SU-DHL-6 (cell line): ENCODE measurements around the gene PTPRC.

ENCODE experiments used
- H2AFZ ChIP-seq: fragments of 200-600 bp; sonication (generic); 2 replicates; pipeline ENCODE4 v1.6.1; 2014; ENCODE audit warnings: low read depth, mild to moderate bottlenecking, moderate library complexity, mixed read lengths, antibody characterized with exemption, low read length; ENCODE audit not compliant: severe bottlenecking
- H3F3A ChIP-seq: fragments of 200-600 bp; shearing (Covaris generic); 2 replicates; pipeline ENCODE4 v1.6.0; 2016; ENCODE audit warnings: antibody characterized with exemption, mild to moderate bottlenecking; ENCODE audit not compliant: insufficient read depth
- H3K27ac ChIP-seq: fragments of 200-600 bp; sonication (generic); 2 replicates; pipeline ENCODE4 v1.5.1; 2016; ENCODE audit warnings: low read depth, mild to moderate bottlenecking, low read length, moderate library complexity, mixed read lengths
- H3K27me3 ChIP-seq: fragments of 200-600 bp; sonication (generic), shearing (Covaris generic); 2 replicates; pipeline ENCODE4 v1.6.0; 2014; ENCODE audit warnings: mild to moderate bottlenecking, low read length
- H3K36me3 ChIP-seq: fragments of 200-600 bp; sonication (generic); 2 replicates; pipeline ENCODE4 v1.6.1; 2014; ENCODE audit warnings: mild to moderate bottlenecking, low read length, mixed read lengths
- H3K4me2 ChIP-seq: fragments of 300-600, 200-600 bp; shearing (Covaris generic), sonication (generic); 2 replicates; pipeline ENCODE4 v1.6.0; 2014; ENCODE audit warnings: low read length, low read depth, mild to moderate bottlenecking; ENCODE audit not compliant: poor library complexity, severe bottlenecking
- H3K4me3 ChIP-seq: fragments of 200-600 bp; sonication (generic); 2 replicates; pipeline ENCODE4 v1.5.1; 2014; ENCODE audit warnings: antibody characterized with exemption, low read length, mild to moderate bottlenecking, mixed read lengths; ENCODE audit not compliant: insufficient read depth, poor library complexity, severe bottlenecking
- H3K79me2 ChIP-seq: fragments of 200-600 bp; sonication (generic); 2 replicates; pipeline ENCODE4 v1.6.1; 2014; ENCODE audit warnings: mild to moderate bottlenecking, low read length, moderate library complexity; ENCODE audit not compliant: insufficient read depth
- H3K9ac ChIP-seq: fragments of 200-600 bp; sonication (generic); 2 replicates; pipeline ENCODE4 v1.7.0; 2014; ENCODE audit warnings: mild to moderate bottlenecking, low read length
- H3K9me2 ChIP-seq: fragments of 200-600 bp; sonication (generic); replicated peaks from 2 replicates; pipeline ENCODE4 v1.6.1; 2014; ENCODE audit warnings: low read length; ENCODE audit not compliant: insufficient read depth
- H3K9me3 ChIP-seq: fragments of 200-600 bp; sonication (generic); 2 replicates; pipeline ENCODE4 v1.6.1; 2014; ENCODE audit warnings: low read length, mixed read lengths; ENCODE audit not compliant: insufficient read depth
- H4K20me1 ChIP-seq: fragments of 200-600 bp; sonication (generic); 2 replicates; pipeline ENCODE4 v1.6.1; 2014; ENCODE audit warnings: low read depth, mild to moderate bottlenecking, antibody characterized with exemption, low read length, moderate library complexity, mixed read lengths
- CTCF ChIP-seq: fragments of 200-600 bp; sonication (generic); IDR thresholded peaks from one replicate; pipeline ENCODE4 v1.5.1; 2017; ENCODE audit warnings: antibody characterized with exemption, mild to moderate bottlenecking, low read length, moderate library complexity; ENCODE audit not compliant: insufficient read depth, poor library complexity, severe bottlenecking
- EZH2phosphoT487 ChIP-seq: fragments of 200-600 bp; sonication (generic), shearing (Covaris generic); conservative IDR thresholded peaks from 2 replicates; pipeline ENCODE4 v1.6.1; 2018; ENCODE audit warnings: mild to moderate bottlenecking, antibody characterized with exemption, low read length, moderate library complexity, mixed read lengths

The PTPRC gene

GRCh38 chr1:198642983-198643382 is 4.1 kb downstream of the PTPRC start:
- Histone ChIP-seq H3K9me2 (no peaks in the 10 kb centered on the region), H3K27ac (peak overlapping the region; percentile 100), H3K9ac (peak overlapping the region; percentile 70), H2AFZ (no peak overlapping the region), H3K27me3 (no peaks in the 10 kb centered on the region), H3K4me3 (peak overlapping the region; percentile 94), H3K4me2 (peak overlapping the region; percentile 99), H3K9me3 (no peaks in the 10 kb centered on the region), H3K79me2 (peaks cover 100% of the 10 kb centered on the region), H3K36me3 (peaks cover 72% of the 10 kb centered on the region), H3F3A (peaks cover 63% of the 10 kb centered on the region), H4K20me1 (no peaks in the 10 kb centered on the region)
- TF ChIP-seq EZH2phosphoT487 (no peak), CTCF (no peak)

GRCh38 chr1:198643808-198644207 is 5.0 kb downstream of the PTPRC start:
- peak overlapping the region; percentile 100 for H3K27ac ChIP-seq
- H3K9me2 ChIP-seq: no peaks in the 10 kb centered on the region
- H3K27me3 ChIP-seq: no peaks in the 10 kb centered on the region
- H3F3A ChIP-seq: peaks cover 63% of the 10 kb centered on the region
- no peaks in the 10 kb centered on the region for H4K20me1 ChIP-seq
- H3K36me3 ChIP-seq: peaks cover 80% of the 10 kb centered on the region
- peaks cover 100% of the 10 kb centered on the region for H3K79me2 ChIP-seq
- H2AFZ ChIP-seq: no peak overlapping the region
- peak overlapping the region; percentile 99 for H3K4me2 ChIP-seq
- peak overlapping the region; percentile 70 for H3K9ac ChIP-seq
- H3K4me3 ChIP-seq: peak overlapping the region; percentile 94
- no peaks in the 10 kb centered on the region for H3K9me3 ChIP-seq
- no peak for TF ChIP-seq CTCF
- TF ChIP-seq EZH2phosphoT487: no peak

- peaks cover 69% of the 10 kb centered on the region for H3K36me3 ChIP-seq
These were observed 8.2 kb downstream of the PTPRC start for GRCh38 chr1:198647055-198647454.

More at GRCh38 chr1:198647055-198647454, 8.2 kb downstream of the PTPRC start:
- Histone ChIP-seq H3K4me2 (peak overlapping the region; percentile 99), H3K27ac (peak overlapping the region; percentile 100; the same call in 1 of the 2 replicates), H3K4me3 (peak overlapping the region; percentile 1), H3F3A (peaks cover 73% of the 10 kb centered on the region), H4K20me1 (no peaks in the 10 kb centered on the region), H2AFZ (no peak overlapping the region), H3K9me3 (no peaks in the 10 kb centered on the region), H3K79me2 (peaks cover 100% of the 10 kb centered on the region), H3K27me3 (no peaks in the 10 kb centered on the region), H3K9me2 (no peaks in the 10 kb centered on the region), H3K9ac (no peak overlapping the region)
- TF ChIP-seq CTCF (no peak), EZH2phosphoT487 (no peak)
